ENCODE results near the gene NCOA7. TPM values are rescaled to one million over a fixed set of nuclear protein-coding genes. Genes with fewer than 3 reads are reported as not detected.
"Not testable (repeated sequence)": the region's sequence is repeated elsewhere in the genome, so short reads cannot be mapped to it uniquely, and the experiment has no call there.

Gene NCOA7
- total RNA-seq, 2 experiments from 2014 or later, result 43.2 to 53.1 TPM

DNA sequence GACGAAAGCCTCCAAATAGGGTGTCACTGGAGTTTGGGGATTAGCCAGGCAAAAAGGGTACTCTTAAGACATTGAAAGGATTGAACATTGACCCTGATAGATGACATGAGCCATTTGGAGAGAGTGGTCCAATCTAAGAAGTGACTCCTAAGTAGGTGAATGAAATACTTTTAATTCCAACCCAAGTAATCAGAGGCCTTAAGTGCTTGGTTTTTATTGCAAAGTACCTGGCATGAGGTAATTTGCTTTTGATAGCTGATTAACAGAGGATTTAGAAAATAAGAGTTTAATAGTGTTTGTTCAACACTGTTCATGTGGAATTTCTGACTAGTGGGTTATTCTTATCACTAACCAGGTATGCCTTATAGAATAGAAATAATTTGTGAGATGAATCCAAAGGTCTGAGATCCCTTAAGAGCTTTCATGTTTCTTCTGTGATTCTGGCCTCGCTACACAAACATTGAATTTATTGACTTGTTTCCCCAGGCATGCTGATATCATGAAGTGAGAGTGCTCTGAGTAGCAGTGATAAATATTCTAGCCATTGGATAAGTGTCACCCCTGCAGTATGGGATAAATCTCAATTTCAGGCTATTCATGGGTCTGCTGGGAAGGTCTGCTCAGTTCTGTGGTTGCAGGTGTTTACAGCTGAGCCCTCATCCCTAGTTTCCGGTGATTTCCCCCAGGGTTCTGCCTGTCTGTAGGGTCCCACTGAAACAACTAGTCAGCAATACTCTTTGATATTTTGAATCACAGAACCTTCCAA, 6.5 kb downstream of the NCOA7 start:
- POLR2A ChIA-PET, result no interaction called here
- CTCF ChIA-PET, result interaction anchor here (0.7 to 1.3 kb wide), 3 partner anchors 11 to 159 kb away, joined by 3 read pairs; partner anchors contain the start of gene HINT3
- Mint-ChIP-seq H3K27me3 (no peaks in the 10 kb centered on the region), H3K36me3 (ENCODE audit: low read depth) (peaks cover 38% of the 10 kb centered on the region), H3K27ac (no peak overlapping the region), H3K4me3 (no peak overlapping the region), H3K9me3 (no peaks in the 10 kb centered on the region), H3K4me1 (peaks cover 35% of the 10 kb centered on the region)
- DNase-seq, result no peak

DNA sequence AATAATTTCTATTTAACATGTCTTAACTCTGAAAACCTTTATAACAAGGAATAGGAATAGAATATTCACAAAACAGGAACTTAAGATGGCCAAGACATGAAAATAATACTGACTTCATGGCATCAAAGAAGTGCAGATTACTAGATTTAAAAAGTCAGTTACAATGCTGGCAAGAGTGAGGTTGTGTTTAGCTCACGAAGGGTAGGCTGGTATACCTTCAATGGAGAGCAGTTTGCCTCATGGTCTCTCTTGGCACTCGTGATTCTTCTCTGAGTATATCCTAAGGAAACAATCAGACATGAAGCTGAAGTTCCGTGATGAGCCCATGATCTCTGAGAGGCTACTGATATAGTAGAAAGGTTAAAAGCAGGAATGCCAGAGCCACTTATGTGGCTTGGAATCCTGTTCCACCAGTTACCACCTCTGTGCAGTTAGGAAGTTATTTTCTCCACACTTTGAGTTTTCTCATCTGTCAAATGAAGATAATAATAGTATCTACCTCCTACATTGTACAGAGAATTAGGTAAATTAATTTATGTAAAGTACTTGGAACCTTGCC, 7.2 kb downstream of the NCOA7 start:
- H3K4me1 Mint-ChIP-seq, result peaks cover 35% of the 10 kb centered on the region
- H3K4me3 Mint-ChIP-seq, result no peak overlapping the region
- POLR2A ChIA-PET, result no interaction called here
- peaks cover 33% of the 10 kb centered on the region for H3K36me3 Mint-ChIP-seq (ENCODE audit: low read depth)
- CTCF ChIA-PET, result interaction anchor here (0.7 to 1.3 kb wide), 2 partner anchors 12 to 17 kb away, joined by 3 read pairs; no protein-coding TSS in a partner anchor
- no peak for DNase-seq
- H3K27ac Mint-ChIP-seq, result no peak overlapping the region
- H3K9me3 Mint-ChIP-seq, result no peaks in the 10 kb centered on the region
- no peaks in the 10 kb centered on the region for H3K27me3 Mint-ChIP-seq

DNA sequence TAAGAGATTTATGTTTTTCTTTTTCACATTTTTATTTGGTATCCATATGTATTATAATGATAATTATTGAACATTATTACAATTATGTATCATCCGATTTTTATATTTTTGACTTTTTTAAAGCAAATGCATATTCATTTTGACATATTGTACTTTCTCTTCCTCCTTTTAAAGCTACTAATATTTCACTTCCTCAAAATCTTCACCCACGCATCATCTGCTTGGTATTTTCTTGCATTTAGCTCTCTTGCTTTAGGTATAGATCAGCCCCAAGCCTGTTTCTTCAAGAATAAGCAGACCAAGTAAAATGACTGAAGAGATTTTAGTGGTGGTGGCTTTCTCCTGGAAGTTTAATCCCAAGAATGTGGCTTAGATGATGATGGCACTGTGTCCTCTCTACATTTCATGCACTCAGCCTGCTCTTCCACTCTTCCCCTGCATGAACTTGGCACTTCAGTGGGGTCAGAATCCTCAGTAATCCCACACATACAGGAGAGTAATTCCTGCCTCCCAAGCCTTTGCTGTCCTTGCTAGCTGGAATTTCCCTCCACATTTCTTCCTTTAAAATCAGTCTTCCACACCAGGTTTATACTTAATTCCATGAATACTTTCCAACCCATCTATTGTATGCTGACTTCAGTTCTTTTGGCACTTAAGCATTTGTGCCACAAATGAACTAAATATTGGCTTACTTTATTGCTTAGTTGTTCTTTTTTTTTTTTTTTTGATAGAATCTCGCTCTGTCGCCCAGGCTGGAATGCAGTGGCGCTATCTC, 8.2 kb downstream of the NCOA7 start:
- Mint-ChIP-seq H3K4me1 (peaks cover 32% of the 10 kb centered on the region), H3K27ac (no peak overlapping the region), H3K36me3 (ENCODE audit: low read depth) (peaks cover 35% of the 10 kb centered on the region), H3K4me3 (no peak overlapping the region), H3K27me3 (no peaks in the 10 kb centered on the region), H3K9me3 (no peaks in the 10 kb centered on the region)
- ChIA-PET POLR2A (no interaction called here), CTCF (interaction anchor here (0.7 to 1.3 kb wide), 3 partner anchors 13 to 158 kb away, joined by 3 read pairs; partner anchors contain the start of gene HINT3)
- DNase-seq, result no peak

DNA sequence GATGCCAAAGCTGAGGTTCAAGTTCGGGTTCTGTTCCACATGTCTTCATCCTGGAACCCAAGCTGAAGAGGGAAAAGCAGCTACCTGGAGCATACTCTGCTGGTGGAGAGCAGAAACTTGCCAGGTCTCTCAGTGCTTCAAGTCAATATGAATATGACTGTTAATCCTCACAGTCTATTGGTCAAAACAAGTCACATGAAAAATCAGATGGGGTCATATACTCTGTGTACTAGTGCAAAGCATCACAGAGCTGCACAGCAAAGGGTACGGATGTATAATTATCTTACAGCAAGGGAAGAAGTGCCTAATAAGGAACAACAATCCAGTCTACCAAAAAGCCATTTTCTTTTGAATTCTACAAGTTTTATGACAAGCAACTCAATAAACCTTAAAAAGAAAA, 11.6 kb downstream of the NCOA7 start:
- no peaks in the 10 kb centered on the region for H3K27me3 Mint-ChIP-seq
- H3K4me3 Mint-ChIP-seq, result no peak overlapping the region

DNA sequence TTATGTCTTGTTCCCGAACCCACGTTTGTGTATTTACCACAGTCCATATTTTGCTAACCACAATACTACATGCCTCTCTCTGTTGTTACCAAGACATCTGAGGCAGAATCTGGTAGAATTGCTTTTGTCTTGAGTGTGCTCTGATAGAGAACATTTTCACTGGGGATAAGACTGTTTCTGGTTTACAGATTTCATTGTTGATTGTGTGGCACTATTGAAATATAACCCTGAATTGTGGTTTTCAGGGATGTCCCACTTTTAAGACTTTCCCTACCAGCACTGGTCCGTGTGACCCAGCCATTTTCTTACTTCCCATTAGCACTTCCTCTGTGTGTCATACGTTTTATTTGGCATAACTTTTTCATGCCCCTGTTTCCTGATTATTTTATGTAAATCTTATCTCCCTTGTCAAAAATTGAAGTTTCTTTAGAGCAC, 12.2 kb downstream of the NCOA7 start:
- H3K4me1 Mint-ChIP-seq, result peaks cover 47% of the 10 kb centered on the region
- peaks cover 37% of the 10 kb centered on the region for H3K36me3 Mint-ChIP-seq (ENCODE audit: low read depth)
- CTCF ChIA-PET, result interaction anchor here (2.5 kb wide), 1 partner anchor 13 kb away, joined by 14 read pairs; the partner anchor contains the start of gene NCOA7

More for the DNA sequence above, 11.6 kb downstream of the NCOA7 start:
- peaks cover 46% of the 10 kb centered on the region for H3K4me1 Mint-ChIP-seq
- ChIA-PET POLR2A (interaction anchor here (0.7 kb wide), 1 partner anchor 12 kb away, joined by 3 read pairs; the partner anchor contains the start of gene NCOA7), CTCF (interaction anchor here (1.0 to 2.5 kb wide), 2 partner anchors 12 to 43 kb away, joined by 4 to 14 read pairs; partner anchors contain the start of gene NCOA7)
- H3K9me3 Mint-ChIP-seq, result no peaks in the 10 kb centered on the region
- H3K36me3 Mint-ChIP-seq (ENCODE audit: low read depth), result peaks cover 42% of the 10 kb centered on the region
- no peak for DNase-seq
- H3K27ac Mint-ChIP-seq, result no peak overlapping the region

DNA sequence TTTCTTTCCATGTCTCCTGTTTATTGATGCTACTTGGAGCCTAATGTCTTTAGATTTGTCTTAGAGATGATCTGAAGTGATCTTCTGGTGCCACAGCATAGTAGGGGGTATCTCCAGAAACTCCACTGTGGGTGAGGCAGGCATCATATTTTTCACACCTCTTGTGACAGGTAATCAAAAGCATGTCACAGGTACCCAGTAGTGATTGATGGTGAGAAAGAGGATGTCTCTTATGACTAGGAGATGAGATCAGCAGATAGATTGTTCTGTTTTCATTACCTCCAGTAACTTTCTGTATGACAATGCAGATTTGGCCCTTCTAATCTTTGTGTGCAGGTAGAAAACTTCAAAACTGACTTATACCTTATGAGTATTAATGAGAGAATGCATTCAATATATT, 13.5 kb downstream of the NCOA7 start:
- peaks cover 41% of the 10 kb centered on the region for H3K36me3 Mint-ChIP-seq (ENCODE audit: low read depth)
- DNase-seq, result no peak
- H3K4me1 Mint-ChIP-seq, result peaks cover 54% of the 10 kb centered on the region
- no peak overlapping the region for H3K27ac Mint-ChIP-seq
- ChIA-PET POLR2A (no interaction called here), CTCF (interaction anchor here (1.0 to 1.4 kb wide), 2 partner anchors 14 to 101 kb away, joined by 6 read pairs; partner anchors contain the start of gene NCOA7)
- no peak overlapping the region for H3K4me3 Mint-ChIP-seq
- H3K27me3 Mint-ChIP-seq, result no peaks in the 10 kb centered on the region
- no peaks in the 10 kb centered on the region for H3K9me3 Mint-ChIP-seq

More for the DNA sequence above, 12.2 kb downstream of the NCOA7 start:
- Mint-ChIP-seq H3K9me3 (no peaks in the 10 kb centered on the region), H3K4me3 (no peak overlapping the region), H3K27ac (no peak overlapping the region), H3K27me3 (no peaks in the 10 kb centered on the region)
- POLR2A ChIA-PET, result no interaction called here
- no peak for DNase-seq

DNA sequence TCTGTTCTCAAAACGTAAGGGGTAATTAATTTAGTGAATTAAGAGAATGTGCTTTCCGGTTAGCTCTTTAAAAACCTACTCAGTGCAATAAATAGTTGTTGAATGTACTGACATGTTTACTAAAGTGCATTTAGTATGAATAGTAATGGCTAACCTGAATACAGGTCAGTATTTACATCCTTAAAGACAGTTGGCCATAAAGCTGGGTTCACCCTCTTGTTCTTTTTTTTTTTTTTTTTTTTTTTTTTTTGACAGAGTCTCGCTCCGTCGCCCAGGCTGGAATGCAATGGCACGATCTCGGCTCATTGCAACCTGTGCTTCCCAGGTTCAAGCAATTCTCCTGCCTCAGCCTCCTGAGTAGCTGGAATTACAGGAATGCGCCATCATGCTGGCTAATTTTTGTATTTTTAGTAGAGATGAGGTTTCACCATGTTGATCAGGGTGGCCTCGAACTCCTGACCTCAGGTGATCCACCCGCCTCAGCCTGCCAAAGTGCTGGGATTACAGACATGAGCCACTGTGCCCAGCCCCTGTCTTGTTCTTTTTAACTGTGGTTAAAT, 14.2 kb downstream of the NCOA7 start:
- DNase-seq, H3K27me3 Mint-ChIP-seq, H3K9me3 Mint-ChIP-seq, POLR2A ChIA-PET, H3K27ac Mint-ChIP-seq, H3K4me3 Mint-ChIP-seq: not testable (repeated sequence)
- H3K36me3 Mint-ChIP-seq (ENCODE audit: low read depth), result peaks cover 38% of the 10 kb centered on the region
- peaks cover 54% of the 10 kb centered on the region for H3K4me1 Mint-ChIP-seq
- CTCF ChIA-PET, result interaction anchor here (1.0 to 1.4 kb wide), 2 partner anchors 14 to 100 kb away, joined by 6 read pairs; partner anchors contain the start of gene NCOA7

DNA sequence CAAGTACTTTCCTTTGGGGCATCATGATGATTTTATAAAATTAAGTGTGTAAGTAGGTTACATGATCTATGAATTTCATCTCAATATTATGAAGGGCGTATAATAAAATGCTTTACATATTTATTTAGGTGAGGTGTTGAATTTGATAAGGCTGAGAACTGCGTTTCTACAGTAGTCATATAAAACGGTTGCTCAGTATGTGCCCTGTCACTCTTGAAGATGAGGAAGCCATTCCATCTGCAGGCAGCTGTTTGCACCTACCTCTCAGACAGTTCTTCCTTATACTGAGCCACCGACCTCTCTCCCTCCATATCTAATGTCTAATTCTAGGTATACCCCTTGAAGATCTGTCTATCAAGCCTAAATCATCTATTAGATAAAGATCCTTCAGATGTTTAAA, 16.1 kb downstream of the NCOA7 start:
- ChIA-PET POLR2A (no interaction called here), CTCF (interaction anchor here (0.6 to 1.4 kb wide), 6 partner anchors 16 to 187 kb away, joined by 3 to 5 read pairs (median 3); partner anchors contain the start of genes HINT3 and NCOA7)
- no peaks in the 10 kb centered on the region for H3K27me3 Mint-ChIP-seq
- H3K4me3 Mint-ChIP-seq, result no peak overlapping the region
- no peak overlapping the region for H3K27ac Mint-ChIP-seq
- H3K36me3 Mint-ChIP-seq (ENCODE audit: low read depth), result peaks cover 38% of the 10 kb centered on the region
- peaks cover 63% of the 10 kb centered on the region for H3K4me1 Mint-ChIP-seq
- H3K9me3 Mint-ChIP-seq, result no peaks in the 10 kb centered on the region
- no peak for DNase-seq

DNA sequence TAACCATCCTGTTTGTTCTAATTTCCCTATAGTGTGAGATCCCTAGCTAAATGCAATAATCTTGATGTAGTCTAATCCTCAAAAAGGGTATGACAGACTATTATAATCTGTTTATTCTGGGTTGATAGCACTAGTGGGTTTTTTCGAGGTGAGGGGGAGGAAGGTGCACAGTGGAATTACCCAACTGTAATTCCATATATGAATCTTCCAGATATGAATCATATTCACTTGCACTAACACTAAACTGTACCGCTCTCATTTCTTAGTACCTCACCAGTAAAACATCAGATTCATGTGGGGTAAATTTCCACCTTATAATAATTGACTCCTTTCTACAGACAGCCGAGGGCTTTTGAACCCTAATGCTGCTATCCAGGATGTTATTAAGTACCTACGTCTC, 16.5 kb downstream of the NCOA7 start:
- Mint-ChIP-seq H3K27me3 (no peaks in the 10 kb centered on the region), H3K4me1 (peaks cover 60% of the 10 kb centered on the region), H3K36me3 (ENCODE audit: low read depth) (peaks cover 37% of the 10 kb centered on the region), H3K4me3 (no peak overlapping the region), H3K9me3 (no peaks in the 10 kb centered on the region), H3K27ac (no peak overlapping the region)
- ChIA-PET POLR2A (interaction anchor here (1.2 kb wide), 1 partner anchor 17 kb away, joined by 3 read pairs; no protein-coding TSS in a partner anchor), CTCF (interaction anchor here (0.6 to 1.4 kb wide), 3 partner anchors 17 to 187 kb away, joined by 3 to 5 read pairs (median 4); partner anchors contain the start of gene NCOA7)
- no peak for DNase-seq

DNA sequence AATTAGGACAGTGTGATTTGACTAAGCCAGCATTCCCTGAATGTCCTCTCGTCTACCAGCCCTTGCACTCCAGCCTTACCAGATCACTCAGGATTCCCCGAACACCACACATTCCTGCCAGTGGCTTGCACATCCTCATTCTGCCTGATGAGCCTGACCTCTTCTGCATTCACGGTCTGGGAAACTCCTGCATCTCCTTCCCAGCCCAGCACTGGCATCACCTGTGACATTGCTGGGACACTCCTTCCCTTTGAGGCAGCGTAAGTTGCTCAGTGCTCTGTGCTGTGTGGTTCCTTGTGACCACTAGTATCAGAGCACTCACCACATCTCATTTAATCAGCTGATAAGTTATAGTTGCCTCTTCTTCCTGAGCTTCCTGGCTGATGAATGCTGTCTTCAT, 17.3 kb downstream of the NCOA7 start:
- H3K27ac Mint-ChIP-seq, result no peak overlapping the region
- CTCF ChIA-PET, result interaction anchor here (0.6 kb wide), 1 partner anchor 799 kb away, joined by 3 read pairs; no protein-coding TSS in a partner anchor
- POLR2A ChIA-PET, result interaction anchor here (0.6 to 1.2 kb wide), 3 partner anchors 15 to 111 kb away, joined by 3 to 7 read pairs (median 4); no protein-coding TSS in a partner anchor

DNA sequence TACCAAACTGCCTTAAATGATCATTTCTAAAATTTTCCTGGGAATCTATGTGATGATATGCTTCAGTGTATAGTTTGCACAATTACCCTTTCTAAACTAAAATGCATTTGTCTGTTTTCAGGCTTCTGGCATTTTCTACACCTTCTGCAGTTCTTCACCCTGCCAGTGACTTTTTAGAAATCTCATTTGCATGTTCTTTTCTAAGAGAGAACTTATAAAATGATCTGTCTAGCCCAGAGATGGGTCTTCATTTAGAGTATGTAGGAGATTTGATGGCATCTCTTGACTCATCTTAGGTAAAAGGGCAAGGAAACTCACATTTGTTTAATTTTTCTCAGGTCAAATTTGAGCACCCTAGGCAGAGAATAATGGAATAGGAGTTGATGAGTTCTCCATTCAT, 17.8 kb downstream of the NCOA7 start:
- H3K27me3 Mint-ChIP-seq, result no peaks in the 10 kb centered on the region
- no peak for DNase-seq
- CTCF ChIA-PET, result interaction anchor here (0.6 kb wide), 1 partner anchor 800 kb away, joined by 3 read pairs; no protein-coding TSS in a partner anchor
- H3K4me3 Mint-ChIP-seq, result no peak overlapping the region
- H3K9me3 Mint-ChIP-seq, result no peaks in the 10 kb centered on the region
- no peak overlapping the region for H3K27ac Mint-ChIP-seq
- peaks cover 56% of the 10 kb centered on the region for H3K4me1 Mint-ChIP-seq
- POLR2A ChIA-PET, result interaction anchor here (0.6 kb wide), 1 partner anchor 15 kb away, joined by 7 read pairs; no protein-coding TSS in a partner anchor
- peaks cover 42% of the 10 kb centered on the region for H3K36me3 Mint-ChIP-seq (ENCODE audit: low read depth)

More for the DNA sequence above, 17.3 kb downstream of the NCOA7 start:
- DNase-seq, result no peak
- Mint-ChIP-seq H3K36me3 (ENCODE audit: low read depth) (peaks cover 43% of the 10 kb centered on the region), H3K4me1 (peaks cover 58% of the 10 kb centered on the region), H3K27me3 (no peaks in the 10 kb centered on the region), H3K9me3 (no peaks in the 10 kb centered on the region), H3K4me3 (no peak overlapping the region)
